Subcutaneous adipose tissue (tissue), 4 donors: ENCODE data around the gene PTPRN2. TPM values are rescaled to one million over a fixed set of nuclear protein-coding genes. Genes with fewer than 3 reads are reported as not detected.

Experiments used
- CTCF ChIP-seq: fragments of 450-650 bp; IDR thresholded peaks from one replicate; pipeline ENCODE4 v1.5.1; 2016; ENCODE audit warnings: low read depth, mild to moderate bottlenecking, control low read depth, antibody characterized with exemption, moderate library complexity
- total RNA-seq, 4 donors: library from RNA; depleted of rRNA; stranded (reverse); fragments of >200 nt; gene quantifications; one replicate each; pipeline ENCODE4 v1.1.0, GENCODE V29; 2016

Gene PTPRN2
- total RNA-seq, 4 donors from 2014 or later: 2.0 to 4.6 (median 3.7) TPM

GRCh38 chr7:158284121-158284520, 303.5 kb downstream of the PTPRN2 start:
- no peak for TF ChIP-seq CTCF

GRCh38 chr7:158283016-158283974, 304.3 kb downstream of the PTPRN2 start:
- no peak for TF ChIP-seq CTCF

DNA sequence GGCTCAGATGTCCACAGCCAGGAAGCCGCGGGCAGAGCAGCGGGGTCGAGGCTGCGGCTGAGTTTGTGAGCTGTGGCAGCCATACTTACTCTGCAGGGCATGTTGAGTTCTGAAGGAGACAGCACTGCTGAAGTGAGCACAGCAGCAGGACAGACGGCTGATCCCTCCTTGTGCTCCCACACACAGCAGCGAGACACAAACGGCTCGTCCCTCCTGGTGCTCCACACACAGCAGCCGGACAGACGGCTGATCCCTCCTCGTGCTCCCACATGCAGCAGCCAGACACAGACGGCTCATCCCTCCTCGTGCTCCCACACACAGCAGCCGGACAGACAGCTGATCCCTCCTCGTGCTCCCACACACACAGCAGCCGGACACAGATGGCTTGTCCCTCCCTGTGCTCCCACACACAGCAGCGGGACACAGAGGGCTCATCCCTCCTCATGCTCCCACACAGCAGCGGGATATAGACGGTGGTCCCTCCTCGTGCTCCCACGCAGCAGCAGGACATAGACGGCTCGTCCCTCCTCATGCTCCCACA, 305.1 kb downstream of the PTPRN2 start:
- TF ChIP-seq CTCF: no peak

DNA sequence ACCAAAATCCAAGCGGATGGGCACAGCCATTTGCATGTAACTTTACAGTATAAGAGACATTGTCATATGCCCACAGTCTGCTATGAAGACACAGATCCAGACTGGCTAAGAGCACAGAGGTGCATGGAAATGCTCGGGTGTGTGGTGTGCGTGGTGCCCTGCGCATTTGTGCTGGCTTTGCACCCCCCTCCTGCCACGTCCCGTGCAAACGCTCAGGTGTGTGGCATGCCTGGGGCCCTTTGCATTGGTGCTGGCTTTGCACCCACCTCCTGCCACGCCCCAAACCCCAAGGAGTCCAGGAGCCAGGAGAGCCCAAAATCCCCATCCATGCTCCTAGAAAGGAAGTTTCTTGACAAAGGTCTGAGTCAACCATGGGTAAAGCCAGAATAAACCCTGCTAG, 306.2 kb downstream of the PTPRN2 start:
- no peak for TF ChIP-seq CTCF

DNA sequence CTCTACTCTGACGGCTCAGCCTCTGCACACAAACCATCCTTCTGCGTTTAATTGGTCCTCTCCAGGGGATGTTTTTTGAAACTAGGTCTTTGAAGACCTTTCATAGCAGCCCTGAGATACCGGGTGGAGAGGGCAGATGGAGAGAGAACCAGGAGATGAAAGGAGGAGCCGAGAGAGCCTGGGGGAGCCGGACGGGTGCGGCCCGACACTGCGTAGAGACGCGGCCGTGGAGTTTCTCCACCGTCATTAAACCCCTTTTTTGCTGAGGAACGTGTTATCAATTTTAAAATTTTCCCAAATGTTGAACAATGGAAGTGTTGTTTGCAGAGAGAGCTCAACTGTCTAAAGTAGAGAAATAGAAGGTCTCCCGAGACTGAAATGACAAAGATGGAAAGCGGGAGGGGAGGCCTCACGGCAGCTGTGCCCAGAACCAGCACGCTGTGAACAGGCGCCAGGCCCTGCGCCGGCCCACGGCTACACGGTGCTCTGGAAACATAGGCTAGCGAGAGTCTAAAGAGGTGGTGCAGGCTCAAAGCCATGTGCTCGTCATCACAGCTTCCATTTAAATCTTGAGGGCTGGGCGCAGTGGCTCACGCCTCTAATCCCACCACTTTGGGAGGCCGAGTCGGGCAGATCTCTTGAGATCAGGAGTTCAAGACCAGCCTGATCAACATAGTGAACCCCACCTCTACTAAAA, 307.0 kb downstream of the PTPRN2 start:
- no peak for TF ChIP-seq CTCF

GRCh38 chr7:158279539-158280447, 307.8 kb downstream of the PTPRN2 start:
- TF ChIP-seq CTCF: no peak
